ENCODE data around the gene EMILIN3. TPM values are rescaled to one million over a fixed set of nuclear protein-coding genes. Genes with fewer than 3 reads are reported as not detected.

The EMILIN3 gene
- total RNA-seq: not detected in 2 replicates

GRCh38 chr20:41366546-41367392, at the start of gene EMILIN3:
EMILIN3 (minus strand) TSS chr20:41366818; CDS start chr20:41366634, 184 bp downstream.

GRCh38 chr20:41340327-41341055, 26.1 kb downstream of the EMILIN3 start, which contains the start of gene LPIN3:
LPIN3 (plus strand) TSS chr20:41340821; CDS start chr20:41345804, 4,983 bp downstream.

GRCh38 chr20:41317546-41318270, 48.9 kb downstream of the EMILIN3 start, which contains the start of gene ZHX3:
ZHX3 (minus strand) TSS chr20:41317731; CDS start chr20:41204916, 112,815 bp downstream.

Other genes starting within 250 kb of the EMILIN3 start
- gene PLCG1, start 229.3 kb downstream of the EMILIN3 start, total RNA-seq: 24.9 and 76.7 TPM in 2 replicates
- gene ZHX3, start 49.1 kb downstream of the EMILIN3 start, total RNA-seq: 5.8 and 16.2 TPM in 2 replicates
- 3.4 and 12.5 TPM in 2 replicates for gene LPIN3, start 26.0 kb downstream of the EMILIN3 start, total RNA-seq

Measured in nasal cavity respiratory epithelium epithelial cell of viscerocranial mucosa (primary cell).